ENCODE data around the gene STEAP1.

STEAP1 gene

DNA sequence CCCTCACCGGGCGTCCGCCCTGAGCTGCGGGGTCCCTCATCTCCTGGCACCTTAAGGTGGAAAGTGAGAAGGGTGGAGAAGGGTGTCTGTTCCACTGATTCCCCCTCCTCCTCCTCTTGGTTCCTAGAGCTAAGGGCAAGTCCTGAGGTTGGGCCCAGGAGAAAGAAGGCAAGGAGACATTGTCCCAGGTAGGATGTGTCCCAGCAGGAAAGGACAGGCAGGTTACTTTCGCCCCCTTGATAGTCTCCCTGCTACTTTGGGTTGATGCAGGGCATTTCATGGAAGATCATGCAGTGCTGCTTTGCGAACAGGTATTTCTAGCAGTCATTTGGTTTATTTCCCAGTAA lies 57.9 kb downstream of the STEAP1 start:
- DNase-seq (ENCODE audit: low spot score in 2 of 2) (no peak), ATAC-seq (ENCODE audit: low read depth) (no peak)
- no peak overlapping the region for H3K27ac Mint-ChIP-seq
- H3K9me3 Mint-ChIP-seq, result peaks cover 3% of the 10 kb centered on the region
- peak overlapping the region; percentile 68 for H3K4me3 Mint-ChIP-seq
- H3K4me1 Mint-ChIP-seq, result peaks cover 4% of the 10 kb centered on the region
- peaks cover 7% of the 10 kb centered on the region for H3K27me3 Mint-ChIP-seq
- H3K36me3 Mint-ChIP-seq, result no peaks in the 10 kb centered on the region

DNA sequence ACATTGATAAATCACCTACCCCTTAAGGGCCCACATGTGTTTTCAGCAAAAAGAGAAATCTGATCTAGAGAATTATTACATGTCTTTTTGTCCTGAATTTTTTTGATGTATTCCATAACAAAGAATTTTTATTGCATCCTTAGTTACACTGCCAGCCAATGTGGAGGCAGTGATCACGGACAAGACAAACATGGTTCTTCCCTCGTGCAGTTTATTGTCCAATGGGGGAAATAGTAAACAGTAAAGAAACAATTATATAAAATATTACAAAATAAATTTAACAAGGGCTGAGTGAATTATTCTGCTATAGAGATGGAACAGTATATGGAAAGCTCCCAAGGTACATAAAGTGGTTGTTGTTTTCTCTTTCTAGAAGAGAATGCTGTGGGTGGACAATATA lies 59.3 kb downstream of the STEAP1 start:
- ATAC-seq (ENCODE audit: low read depth) (no peak), DNase-seq (ENCODE audit: low spot score in 2 of 2) (no peak)
- Mint-ChIP-seq H3K27me3 (peaks cover 6% of the 10 kb centered on the region), H3K36me3 (no peaks in the 10 kb centered on the region), H3K4me1 (no peaks in the 10 kb centered on the region), H3K4me3 (no peak overlapping the region), H3K27ac (no peak overlapping the region), H3K9me3 (no peaks in the 10 kb centered on the region)

Measured in memory B cell (primary cell).